GM10248 (cell line): ENCODE data around the gene TMEM256.
A peak's percentile ranks its signal among the peaks of the same experiment; 100 is the strongest.

Experiments
- CTCF ChIA-PET: fragments of 300-600 bp; sonication (Branson Sonifier 250); formaldehyde crosslinking; extraction: SDS; loops from one replicate; lab custom pipeline; 2021; ENCODE audit warnings: antibody characterized with exemption; lab: Yijun Ruan, JAX
- POLR2A ChIA-PET: fragments of 350-650 bp; sonication (Branson Sonifier 250); formaldehyde crosslinking; extraction: SDS; loops from one replicate; lab custom pipeline; 2020; ENCODE audit warnings: antibody characterized with exemption; lab: Yijun Ruan, JAX
- DNase-seq: peaks from one replicate; pipeline ENCODE4 v3.0.0; 2012; ENCODE audit errors: extremely low spot score
- TF ChIP-seq, protein P1 (sequence below): IDR thresholded peaks from 2 replicates; pipeline ENCODE4 v1.5.1; 2012; ENCODE audit warnings: mild to moderate bottlenecking, low read depth; ENCODE audit errors: extremely low read depth, missing control alignments, control extremely low read depth

Gene TMEM256

DNA sequence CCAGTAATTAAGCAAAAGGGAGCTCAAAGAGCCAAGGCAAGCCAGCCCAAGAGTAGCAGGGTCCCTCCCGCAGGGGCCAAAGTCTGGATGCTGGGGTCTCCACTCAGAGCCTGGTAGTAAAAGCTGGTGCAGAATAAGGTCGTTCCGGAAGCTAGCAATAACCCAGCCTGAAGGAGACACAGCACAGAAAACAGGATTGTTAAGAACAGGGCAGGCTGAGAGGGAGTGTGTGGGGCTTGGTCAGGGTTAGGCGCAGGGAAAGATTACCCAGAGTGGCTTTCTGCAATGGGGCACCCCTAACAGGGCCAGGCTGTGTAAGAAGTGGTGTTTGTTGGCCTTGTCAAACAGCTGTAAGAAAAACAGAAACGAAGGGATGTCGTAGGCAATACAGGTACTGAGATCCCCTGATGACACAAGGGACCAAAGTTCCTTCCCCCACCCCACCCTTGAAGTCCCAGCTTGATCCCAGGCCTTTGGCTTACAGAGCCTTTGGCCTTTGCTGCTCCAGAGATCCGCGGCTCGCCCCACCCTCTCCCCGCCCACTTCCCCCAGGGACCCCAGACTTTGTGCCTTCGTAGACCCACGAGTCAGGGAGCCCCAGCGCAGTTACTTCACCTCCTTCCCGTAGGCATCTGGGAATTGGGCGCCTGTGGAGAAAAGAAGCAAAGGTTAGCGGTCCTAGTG lies 712 bp downstream of the TMEM256 start:
- no peak for DNase-seq
- TF ChIP-seq, protein P1, sequence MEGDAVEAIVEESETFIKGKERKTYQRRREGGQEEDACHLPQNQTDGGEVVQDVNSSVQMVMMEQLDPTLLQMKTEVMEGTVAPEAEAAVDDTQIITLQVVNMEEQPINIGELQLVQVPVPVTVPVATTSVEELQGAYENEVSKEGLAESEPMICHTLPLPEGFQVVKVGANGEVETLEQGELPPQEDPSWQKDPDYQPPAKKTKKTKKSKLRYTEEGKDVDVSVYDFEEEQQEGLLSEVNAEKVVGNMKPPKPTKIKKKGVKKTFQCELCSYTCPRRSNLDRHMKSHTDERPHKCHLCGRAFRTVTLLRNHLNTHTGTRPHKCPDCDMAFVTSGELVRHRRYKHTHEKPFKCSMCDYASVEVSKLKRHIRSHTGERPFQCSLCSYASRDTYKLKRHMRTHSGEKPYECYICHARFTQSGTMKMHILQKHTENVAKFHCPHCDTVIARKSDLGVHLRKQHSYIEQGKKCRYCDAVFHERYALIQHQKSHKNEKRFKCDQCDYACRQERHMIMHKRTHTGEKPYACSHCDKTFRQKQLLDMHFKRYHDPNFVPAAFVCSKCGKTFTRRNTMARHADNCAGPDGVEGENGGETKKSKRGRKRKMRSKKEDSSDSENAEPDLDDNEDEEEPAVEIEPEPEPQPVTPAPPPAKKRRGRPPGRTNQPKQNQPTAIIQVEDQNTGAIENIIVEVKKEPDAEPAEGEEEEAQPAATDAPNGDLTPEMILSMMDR: no peak
- ChIA-PET CTCF (interaction anchor here (0.8 to 2.1 kb wide), 10 partner anchors 9 to 186 kb away, joined by 3 to 10 read pairs (median 3); partner anchors contain the start of genes PLSCR3, SOX15, TMEM102 and TMEM95), POLR2A (interaction anchor here (0.6 to 2.3 kb wide), 9 partner anchors 9 to 483 kb away, joined by 3 to 10 read pairs (median 6); partner anchors contain the start of genes MPDU1, PLSCR3 and POLR2A)

DNA sequence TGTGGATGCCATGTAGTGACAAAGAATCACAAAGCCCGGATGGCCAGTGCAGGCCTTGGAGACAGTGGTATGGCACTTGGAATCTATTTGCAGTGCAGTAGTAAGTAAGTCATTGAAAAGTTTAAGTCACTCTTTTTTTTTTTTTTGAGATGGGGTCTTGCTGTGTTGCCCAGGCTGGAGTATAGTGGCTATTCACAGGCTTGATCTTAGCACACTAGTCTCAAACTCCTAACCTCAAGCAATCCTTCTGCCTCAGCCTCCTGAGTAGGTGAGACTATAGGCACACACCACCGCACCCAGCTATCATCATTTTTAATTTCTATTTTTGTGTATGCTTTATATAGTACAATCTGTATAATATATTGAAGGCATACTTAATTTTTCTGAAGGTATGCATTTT lies 5.3 kb downstream of the TMEM256 start:
- CTCF ChIA-PET: interaction anchor here (1.2 to 3.2 kb wide), 4 partner anchors 8 to 190 kb away, joined by 3 to 12 read pairs (median 4); no protein-coding TSS in a partner anchor
- POLR2A ChIA-PET: interaction anchor here (0.6 kb wide), 2 partner anchors 23 to 149 kb away, joined by 3 read pairs; no protein-coding TSS in a partner anchor
- TF ChIP-seq, protein P1: no peak
- DNase-seq: no peak

DNA sequence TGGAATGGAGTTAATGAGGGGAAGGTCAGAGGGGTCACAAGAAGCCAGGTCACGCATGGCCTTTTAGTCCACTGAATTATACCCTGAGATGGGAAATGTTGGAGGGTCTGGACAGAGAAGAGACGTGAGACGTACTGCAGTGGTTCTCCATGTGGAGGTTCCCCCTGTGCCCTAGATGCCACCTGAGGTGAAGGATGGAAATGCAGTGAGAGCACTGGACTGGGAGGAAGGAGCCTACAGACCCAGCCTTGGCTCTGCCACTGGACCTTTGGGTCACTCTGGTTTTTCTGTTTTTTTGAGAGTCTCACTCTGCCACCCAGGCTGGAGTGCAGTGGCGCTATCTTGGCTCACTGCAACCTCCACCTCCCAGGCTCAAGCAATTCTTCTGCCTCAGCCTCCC lies 7.8 kb downstream of the TMEM256 start:
- DNase-seq: no peak
- CTCF ChIA-PET: interaction anchor here (1.0 to 1.9 kb wide), 2 partner anchors 10 to 183 kb away, joined by 3 to 4 read pairs; partner anchors contain the start of gene CD68

DNA sequence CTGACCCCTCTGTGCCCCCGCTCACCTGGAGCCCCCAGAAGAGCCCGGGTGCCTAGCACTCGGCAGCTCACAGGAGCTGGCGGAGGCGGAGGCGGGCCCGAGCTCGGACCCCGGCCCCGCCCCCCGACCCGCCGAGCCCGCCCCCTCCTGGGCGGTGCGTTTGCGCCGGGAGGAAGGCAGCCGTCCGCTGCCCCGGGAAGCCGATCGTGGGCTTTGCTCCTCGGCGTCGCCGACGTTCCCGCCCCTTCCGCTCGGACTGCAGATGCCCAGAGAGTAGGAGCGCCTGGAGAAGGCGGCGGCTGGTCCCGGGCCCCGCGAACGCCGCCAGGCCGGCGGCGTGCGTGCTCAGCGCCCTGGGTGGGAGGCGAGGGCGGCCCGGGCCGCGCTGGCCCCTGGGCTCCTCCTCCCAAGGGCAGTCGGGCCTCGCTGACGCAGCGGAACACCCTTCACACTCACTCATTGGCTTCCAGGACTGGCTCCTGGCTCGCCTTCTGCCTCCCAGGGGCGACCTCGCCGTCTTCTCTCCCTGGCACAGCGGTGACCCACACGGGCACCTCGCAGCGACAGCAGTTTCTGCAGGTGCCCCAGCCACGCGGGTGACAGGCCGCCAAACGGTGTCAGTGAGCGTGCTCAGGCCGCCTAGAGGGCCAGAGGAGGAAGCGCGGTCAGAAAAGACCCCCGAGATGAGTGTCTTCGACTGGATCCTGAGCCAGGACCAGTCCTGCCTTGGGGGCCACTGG lies 9.3 kb downstream of the TMEM256 start, which contains the start of gene PLSCR3:
TSS of gene PLSCR3 (minus strand) at position 74 of the 740 bp plus-strand sequence. CDS start 415 bp downstream, outside the sequence.
- ChIA-PET CTCF (interaction anchor here (1.3 to 1.9 kb wide), 4 partner anchors 8 to 39 kb away, joined by 3 to 5 read pairs (median 4); partner anchors contain the start of genes TMEM256 and TMEM95), POLR2A (interaction anchor here (1.0 kb wide), 1 partner anchor 9 kb away, joined by 10 read pairs; the partner anchor contains the start of gene TMEM256)
- DNase-seq: peak; percentile 96
- TF ChIP-seq, protein P1: no peak

More for the DNA sequence above, 7.8 kb downstream of the TMEM256 start:
- POLR2A ChIA-PET: interaction anchor here (0.6 kb wide), 1 partner anchor 135 kb away, joined by 3 read pairs; no protein-coding TSS in a partner anchor
- TF ChIP-seq, protein P1: no peak

DNA sequence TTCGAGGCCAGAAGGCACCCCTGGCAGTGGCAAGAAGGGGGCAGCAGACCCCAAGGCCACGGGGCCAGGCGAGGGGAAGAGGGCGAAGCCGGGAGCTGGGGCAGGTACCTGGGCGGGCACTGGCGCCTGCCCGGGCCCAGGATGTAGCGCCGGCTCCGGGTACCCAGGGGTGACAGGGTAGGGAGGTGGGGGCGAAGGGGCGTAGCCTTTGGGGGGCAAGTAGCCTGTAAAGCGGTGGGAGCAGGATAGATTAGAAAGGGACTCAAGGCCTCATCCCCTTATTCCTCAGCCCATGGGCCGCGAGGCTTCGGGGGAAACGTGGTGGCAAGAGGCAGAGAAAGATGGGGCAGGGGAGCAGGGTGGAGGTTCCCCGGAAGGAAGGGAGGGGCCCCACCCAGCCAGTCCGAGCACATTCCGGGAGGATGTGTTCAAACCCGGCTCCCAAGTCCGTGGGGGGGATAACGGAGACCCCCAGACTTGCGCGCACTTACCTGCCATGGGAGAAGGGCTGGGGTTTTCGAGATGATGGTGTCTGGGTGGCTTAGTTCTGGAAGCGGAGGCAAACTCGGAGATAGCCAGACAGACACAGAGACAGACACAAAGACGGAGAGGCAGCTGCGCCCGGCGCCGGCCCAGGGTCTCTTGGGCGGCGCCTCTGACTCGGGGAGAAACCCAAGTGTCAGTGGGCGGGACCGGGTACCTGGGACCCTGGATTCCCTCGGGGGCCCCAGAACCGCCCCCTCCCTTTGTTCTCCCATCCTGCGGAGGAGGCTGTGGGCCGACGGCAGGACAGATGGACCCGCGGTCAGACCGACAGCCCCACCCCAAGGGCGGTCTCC lies 10.1 kb downstream of the TMEM256 start:
- peak; percentile 80 for DNase-seq
- TF ChIP-seq, protein P1: peak; percentile 19
- ChIA-PET POLR2A (interaction anchor here (1.0 kb wide), 1 partner anchor 10 kb away, joined by 10 read pairs; the partner anchor contains the start of gene TMEM256), CTCF (interaction anchor here (1.3 to 1.9 kb wide), 3 partner anchors 9 to 38 kb away, joined by 3 to 5 read pairs (median 4); partner anchors contain the start of genes TMEM256 and TMEM95)
